ENCODE data around the gene NUCB1.
"Not testable (repeated sequence)": the region's sequence is repeated elsewhere in the genome, so short reads cannot be mapped to it uniquely, and the experiment has no call there.

Gene NUCB1

DNA sequence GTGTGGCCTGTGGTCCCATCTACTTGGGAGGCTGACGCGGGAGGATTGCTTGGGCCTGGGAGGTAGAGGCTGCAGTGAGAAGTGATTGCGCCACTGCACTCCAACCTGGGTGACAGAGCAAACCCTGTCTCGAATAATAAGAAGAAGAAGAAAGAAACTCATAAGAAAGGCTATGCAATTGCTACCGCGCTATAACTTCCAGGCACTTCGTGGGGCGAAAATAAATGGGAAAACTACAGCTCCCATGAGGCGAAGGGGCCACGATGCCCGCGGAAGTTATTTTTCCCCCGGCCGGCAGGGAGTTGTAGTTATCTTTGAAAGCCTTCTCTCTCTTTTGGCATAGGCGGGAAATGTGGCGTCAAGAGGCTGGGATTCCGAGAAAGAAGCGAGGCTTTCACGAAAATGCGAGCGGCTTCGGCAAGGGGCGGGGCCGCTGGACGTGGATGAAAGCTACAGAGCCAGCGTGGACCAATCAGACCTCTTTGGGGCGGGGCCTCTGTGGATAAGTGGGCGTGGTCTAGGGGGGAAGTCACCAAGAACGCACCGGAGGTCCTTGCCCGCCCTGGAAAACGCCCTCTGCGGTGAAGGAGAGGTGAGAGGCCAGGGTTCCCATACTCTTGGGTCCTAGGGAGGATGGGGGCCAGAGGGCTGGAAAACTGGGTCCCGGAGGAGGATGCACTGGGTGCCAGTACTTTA, at the start of gene NUCB1:
Gene NUCB1 (plus strand): TSS at position 532 of the 696 bp plus-strand sequence. CDS start 485 bp downstream, outside the sequence.
- DNase-seq (ENCODE audit: extremely low read depth in 1 of 2, low read depth in 1 of 2) = peak; percentile 97 to 100

DNA sequence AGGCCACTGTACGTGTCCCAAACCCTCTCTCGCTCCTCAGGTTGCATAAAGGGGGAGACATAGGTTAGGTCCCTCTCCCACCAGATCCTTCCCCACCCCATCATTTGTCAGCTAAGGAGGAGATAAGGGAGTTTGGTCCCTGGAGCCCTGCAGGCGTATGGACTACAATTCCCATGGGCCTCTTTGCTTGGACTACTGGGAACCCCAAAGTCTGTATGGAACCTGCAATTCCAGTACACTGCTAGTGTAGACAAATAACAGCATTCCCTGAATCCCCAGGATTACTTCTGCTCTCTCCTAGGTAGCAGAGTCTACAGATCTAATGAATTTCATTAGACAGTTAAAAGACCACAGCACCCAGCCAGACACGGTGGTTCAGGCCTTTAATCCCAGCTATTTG, 47.8 kb upstream of the NUCB1 start:
- no peak for DNase-seq (ENCODE audit: extremely low read depth in 1 of 2, low read depth in 1 of 2)

DNA sequence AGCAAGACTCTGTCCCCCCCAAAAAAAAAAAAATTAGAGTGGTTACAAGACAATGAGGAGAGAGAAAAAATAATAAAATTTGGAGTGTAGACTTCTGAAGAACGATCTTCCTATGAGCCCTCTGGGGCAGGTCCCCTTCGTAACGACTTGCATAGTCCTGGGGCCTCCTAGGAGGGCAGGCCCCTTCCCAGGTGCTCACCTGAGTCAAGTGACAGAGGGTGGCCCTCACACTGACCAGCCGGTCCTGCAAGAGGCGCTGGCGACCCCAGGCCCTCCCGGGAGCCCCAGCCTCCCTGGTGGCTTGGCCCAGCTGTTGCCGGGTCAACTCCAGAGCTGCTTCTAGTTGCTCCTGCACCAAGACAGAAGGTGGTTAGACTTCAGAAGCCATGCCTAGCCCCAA, 46.6 kb upstream of the NUCB1 start:
- no peak for DNase-seq (ENCODE audit: extremely low read depth in 1 of 2, low read depth in 1 of 2)

DNA sequence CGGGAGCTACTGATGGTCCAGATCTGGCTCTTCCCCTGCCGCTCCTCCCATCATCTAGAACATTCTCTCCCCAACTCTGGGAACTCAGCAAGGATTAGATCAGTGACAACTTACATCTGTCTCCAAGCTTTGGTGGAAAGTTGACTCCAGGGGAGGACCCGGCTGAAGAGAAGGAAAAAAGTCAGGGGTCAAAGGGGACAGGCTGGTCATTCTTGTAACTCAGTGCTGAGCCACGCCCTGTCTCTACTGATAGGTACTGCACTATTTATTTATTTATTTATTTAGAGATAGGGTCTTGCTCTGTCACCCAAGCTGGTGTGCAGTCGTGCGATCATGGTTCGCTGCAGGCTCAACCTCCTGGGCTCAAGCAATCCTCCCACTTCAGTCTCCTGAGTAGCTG, 46.0 kb upstream of the NUCB1 start:
- DNase-seq (ENCODE audit: extremely low read depth in 1 of 2, low read depth in 1 of 2) = no peak

DNA sequence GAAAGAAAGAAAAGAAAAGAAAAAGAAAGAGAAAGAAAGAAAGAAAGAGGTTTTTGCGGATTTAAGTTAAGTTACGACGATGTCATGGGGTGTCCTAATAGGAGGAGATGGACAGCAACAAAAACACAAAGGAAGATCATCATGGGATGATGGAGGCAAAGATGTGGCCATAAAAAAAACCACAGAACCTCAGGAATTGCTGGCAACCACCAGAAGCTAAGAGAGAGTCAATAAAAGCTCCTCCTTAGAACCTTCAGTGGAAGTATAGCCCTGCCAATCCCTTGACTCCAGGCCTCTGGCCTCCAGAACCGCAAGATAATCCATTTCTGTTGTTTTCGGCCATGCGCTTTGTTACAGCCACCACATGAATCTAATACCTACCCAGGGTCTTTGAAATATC, 43.2 kb upstream of the NUCB1 start:
- DNase-seq (ENCODE audit: extremely low read depth in 1 of 2, low read depth in 1 of 2) = no peak

DNA sequence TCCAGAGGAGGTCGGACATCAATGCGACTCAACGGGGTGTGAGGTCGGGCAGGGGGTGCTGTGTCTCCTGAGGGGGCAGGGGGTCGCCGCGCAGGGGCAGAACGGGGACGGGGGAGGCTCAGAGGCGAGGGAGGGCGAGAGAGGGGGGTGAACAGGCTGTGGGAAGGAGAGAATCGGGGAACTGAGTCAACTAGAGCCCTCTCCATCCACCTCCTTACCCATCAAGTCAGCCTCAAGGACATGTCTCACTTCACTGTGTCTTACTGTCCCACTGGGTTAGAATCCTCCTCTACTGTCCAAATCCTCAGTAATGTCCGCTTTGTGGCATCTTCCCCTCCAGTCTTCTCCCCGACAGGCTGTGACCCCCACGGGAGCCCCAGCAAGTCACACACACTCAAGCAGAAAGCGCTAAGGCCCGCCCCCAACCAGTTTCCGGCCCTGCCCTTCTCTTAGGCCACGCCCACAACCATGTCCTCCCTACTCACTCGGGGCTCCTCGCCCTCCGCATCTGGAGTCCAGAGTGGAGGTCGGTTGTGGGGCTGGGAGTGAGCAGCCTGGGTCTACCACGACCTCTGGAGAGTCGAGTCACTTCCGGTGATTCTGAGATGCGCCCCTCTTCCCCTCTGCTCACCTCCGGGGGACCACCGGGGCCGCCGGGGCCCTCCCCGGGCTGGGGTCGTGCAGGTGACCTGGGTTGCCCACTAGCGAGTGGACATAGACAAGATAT, 41.0 kb upstream of the NUCB1 start:
- DNase-seq (ENCODE audit: extremely low read depth in 1 of 2, low read depth in 1 of 2) = peak; percentile 55 to 81

DNA sequence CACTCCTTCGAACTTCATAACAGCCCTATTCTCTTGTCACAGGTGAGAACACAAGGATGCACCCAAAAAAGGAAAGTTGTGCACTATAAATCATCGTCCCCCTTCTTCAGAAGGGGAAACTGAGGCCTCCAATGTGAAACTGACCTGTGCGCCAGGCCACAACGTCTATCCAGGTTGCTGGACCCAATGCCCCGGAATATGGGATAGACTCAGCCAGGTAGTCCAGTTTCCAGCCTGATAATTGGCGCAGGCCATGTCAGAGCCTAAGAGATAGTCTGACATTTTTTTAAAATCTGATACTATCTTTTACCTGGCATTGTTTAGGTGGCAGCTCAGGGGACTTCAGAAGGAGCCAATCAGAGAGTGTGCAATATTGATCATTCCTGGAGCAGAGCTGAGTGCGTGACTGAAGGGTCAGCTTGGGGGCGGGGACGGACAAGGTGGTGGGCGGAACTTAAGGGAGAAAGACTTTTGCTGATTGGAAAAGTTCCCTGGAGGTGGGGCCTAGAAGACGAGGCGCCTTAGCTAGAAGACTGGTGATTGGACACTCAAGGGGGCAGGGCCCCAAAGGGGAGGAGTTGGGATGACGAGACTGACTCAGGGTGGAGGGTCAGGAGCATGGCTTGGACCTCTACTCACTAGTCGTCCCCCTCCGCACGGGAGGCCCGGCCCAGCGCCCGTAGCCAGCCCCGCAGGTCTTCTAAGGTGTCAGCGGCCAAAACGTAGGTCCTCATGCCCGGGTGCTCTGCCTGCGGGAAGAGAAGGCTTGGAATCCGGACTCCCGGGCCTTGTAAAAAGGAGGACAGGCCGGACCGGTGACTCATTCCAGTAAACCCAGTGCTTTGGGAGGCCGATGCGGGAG, 40.2 kb upstream of the NUCB1 start:
- DNase-seq (ENCODE audit: extremely low read depth in 1 of 2, low read depth in 1 of 2) = no peak

DNA sequence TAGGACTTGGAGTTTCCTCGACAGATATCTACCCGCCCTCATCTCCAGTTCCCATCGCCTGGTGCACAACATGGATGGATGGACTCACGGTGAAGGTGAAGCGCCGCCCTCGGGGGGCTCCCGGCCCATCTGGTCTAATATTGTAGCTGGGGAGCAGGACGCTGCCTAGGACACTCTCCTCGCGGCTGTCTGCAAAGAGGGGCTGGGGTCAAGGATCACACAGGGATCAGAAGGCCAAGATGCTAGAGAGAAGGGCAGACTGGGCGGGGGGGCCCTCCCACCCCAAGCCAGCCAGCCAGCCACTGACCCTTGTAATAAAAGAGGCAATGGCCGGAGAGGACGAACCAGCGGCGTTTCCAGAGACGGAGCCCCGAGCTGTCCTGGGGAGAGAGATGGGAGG, 38.8 kb upstream of the NUCB1 start:
- DNase-seq (ENCODE audit: extremely low read depth in 1 of 2, low read depth in 1 of 2) = no peak

DNA sequence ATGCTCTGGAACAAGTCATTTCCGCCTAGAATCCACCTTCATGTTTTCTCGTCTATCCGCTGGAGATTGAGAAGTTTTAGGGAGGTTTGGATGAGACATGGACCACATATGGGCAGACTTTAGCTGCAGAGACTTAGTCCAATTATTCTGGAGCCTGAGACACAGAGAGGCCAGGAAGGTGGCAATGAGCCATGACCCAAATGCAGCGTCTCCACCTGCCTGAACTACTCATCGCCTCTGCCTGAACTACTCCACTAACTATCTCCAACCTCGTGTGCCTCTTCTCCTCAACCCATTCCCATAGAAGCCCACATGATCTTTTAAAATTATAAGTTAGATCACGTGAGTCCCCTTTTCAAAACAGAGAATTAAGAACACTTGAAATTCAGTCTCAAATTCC, 37.3 kb upstream of the NUCB1 start:
- DNase-seq (ENCODE audit: extremely low read depth in 1 of 2, low read depth in 1 of 2) = no peak

DNA sequence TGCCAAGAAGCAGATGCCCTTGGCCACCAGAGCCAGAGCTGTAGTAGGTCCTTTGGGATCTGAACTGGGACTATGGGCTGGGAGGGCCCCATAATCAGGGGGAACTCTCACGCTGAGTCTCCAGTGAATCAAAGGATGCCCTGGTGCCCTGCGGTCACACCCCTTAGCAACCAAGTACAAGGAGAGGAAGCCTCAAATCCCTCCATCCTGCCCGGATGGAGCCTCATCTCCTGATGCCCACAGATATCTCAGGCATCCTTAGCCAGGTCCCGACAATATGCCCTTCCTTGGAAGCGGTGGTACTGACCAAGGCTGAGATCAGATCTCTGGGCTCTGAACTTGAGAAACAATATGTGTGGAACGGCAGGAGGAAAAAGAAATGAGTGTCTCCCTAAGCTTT, 33.4 kb upstream of the NUCB1 start:
- no peak for DNase-seq (ENCODE audit: extremely low read depth in 1 of 2, low read depth in 1 of 2)

DNA sequence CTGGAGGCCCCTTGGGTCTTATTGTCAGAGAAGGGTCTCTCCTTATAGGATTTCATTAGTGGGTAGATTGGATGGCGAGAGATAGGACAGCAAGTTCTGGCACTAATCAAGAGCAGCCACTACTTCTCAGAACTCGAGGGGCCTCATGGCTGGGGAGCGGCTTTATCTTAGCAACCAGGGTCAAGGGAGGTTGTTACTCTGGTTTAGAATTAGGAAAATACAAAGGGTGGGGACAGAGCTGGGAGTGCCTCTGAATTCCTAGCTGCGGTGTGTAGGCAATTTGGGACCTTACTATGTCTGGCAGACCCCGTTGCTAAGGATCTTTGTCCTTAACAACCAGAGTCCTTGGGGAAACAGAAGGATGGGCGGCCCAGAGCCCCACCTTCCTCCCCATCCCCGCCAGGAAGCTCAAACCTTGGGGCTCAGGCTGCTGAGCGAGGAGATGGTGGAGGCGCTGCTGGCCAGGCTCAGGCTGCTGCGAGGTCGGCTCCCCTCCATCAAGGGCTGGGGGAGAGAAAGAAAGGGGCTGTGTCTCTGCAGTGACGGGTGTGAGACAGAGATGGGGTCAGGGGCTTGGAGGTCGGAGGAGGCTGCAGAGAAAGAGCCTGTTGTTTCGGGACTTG, 32.9 kb upstream of the NUCB1 start:
- no peak for DNase-seq (ENCODE audit: extremely low read depth in 1 of 2, low read depth in 1 of 2)

DNA sequence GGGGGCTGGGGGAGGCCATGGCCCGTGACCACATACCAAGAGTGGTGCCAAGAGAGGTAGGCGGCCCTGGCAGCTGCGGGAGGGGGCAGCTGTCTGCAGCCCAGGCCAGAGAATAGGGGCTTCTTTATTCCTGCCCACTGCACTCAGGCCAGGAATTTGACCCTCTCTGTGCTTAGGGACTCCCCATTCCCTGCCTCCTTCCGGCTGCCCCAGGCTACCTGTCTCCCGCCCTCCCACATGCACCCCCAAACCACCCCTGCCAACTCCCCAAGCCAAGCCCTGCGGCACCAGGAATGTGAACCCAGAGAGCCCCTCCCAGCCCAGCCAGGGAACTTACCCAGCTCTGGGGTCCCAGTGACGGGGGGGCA, 32.4 kb upstream of the NUCB1 start:
- no peak for DNase-seq (ENCODE audit: extremely low read depth in 1 of 2, low read depth in 1 of 2)

DNA sequence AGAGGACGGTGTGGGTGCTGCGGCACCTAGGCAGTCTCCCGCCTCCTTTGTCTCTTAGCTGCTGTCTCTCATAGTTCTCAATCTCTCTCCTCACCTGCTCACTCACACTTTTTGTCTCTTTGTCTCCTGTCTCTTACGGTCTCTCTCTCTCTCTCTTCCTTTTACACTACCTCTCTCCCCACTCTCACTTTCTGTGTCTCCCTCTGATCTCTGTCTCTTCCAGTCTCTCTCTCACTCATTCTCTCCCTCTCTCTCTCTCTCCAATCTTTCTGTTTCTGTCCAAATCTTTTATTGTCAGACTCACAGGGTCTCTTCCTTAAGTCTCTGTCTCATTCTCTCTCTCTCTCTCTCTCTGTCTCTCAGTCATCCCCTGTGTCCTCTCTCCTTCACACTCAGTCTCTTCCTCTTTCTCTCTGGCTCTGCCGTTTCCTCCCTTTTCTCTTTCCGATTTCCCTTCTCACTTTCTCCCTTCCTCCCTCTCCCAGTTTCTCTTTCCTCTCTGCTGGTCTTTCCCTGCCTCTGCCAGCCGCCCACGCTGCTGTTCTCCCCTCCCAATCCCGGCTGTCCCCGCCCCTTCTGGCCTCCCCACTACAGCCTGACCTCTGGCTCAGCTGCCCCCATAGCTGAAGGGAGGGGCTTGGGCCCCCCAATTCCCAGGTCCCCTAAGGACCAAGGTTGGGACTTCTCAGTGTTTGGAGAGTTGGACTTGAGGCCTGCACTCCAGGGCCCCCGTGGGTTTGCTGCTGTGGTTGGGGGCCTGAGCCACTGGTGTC, 31.8 kb upstream of the NUCB1 start, which contains the start of gene PLEKHA4:
Gene PLEKHA4 (minus strand): TSS at position 504 of the 773 bp plus-strand sequence. CDS start 997 bp downstream, outside the sequence.
- DNase-seq (ENCODE audit: extremely low read depth in 1 of 2, low read depth in 1 of 2) = no peak

DNA sequence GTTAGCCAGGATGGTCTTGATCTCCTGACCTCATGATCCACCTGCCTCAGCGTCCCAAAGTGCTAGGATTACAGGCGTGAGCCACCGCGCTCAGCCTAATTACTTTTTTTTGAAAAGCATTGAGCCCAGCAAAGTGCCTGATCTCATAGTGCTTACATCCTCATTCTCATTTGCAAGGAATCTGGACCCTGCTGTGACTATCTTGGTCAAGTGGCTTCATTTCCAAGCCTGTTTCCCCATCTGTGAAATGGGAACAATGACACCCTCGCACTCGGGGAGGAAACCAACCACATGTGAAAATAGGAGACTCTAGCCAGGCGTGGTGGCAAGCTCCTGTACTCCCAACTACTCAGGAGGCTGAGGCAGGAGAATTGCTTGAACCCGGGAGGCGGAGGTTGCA, 30.1 kb upstream of the NUCB1 start:
- DNase-seq (ENCODE audit: extremely low read depth in 1 of 2, low read depth in 1 of 2) = no peak

DNA sequence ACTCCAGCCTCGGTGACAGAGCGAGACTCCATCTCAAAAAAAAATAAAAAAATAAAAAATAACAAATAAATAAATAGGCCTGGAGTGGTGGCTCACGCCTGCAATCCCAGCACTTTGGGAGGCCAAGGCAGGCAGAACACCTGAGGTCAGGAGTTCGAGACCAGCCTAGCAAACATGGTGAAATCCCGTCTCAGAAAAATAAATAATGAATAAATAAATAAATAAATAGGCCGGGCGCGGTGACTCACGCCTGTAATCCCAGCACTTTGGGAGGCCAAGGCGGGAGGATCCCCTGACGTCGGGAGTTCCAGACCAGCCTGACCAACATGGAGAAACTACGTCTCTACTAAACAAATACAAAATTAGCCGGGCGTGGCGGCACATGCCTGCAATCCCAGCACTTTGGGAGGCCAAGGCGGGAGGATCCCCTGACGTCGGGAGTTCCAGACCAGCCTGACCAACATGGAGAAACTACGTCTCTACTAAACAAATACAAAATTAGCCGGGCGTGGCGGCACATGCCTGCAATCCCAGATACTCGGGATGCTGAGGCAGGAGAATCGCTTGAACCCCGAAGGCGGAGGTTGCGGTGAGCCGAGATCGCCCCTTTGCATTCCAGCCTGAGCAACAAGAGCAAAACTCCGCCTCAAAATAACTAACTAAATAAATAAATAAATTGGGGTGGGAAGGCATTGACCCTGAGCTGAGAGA, 28.5 kb upstream of the NUCB1 start:
- DNase-seq (ENCODE audit: extremely low read depth in 1 of 2, low read depth in 1 of 2) = not testable (repeated sequence)

DNA sequence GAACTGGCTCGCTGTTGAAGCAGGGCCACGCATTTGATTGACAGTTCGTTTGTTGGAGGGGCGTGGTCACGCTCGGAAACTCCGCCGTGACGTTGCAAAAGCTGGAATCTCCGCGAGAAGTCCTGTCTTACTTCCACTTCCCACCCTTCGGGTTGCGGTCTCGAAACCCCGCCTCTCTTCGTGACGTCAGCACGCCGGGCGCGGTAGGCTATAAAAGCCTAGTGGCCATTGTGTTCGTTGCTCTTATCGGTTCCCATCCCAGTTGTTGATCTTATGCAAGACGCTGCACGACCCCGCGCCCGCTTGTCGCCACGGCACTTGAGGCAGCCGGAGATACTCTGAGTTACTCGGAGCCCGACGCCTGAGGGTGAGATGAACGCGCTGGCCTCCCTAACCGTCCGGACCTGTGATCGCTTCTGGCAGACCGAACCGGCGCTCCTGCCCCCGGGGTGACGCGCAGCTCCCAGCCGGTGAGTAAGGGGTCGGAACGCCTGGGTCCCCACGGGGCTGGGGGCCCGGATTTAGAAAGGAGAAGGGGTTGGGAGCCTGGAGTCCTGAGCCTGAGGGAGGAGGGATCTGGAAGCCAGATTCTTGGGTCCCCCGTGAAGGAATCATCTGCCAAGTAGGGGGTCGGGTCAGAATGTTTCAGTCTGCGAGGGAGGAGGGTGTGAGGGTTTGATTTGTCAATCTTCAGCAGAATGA, 27.8 kb upstream of the NUCB1 start, which contains the start of gene PPP1R15A:
Gene PPP1R15A (plus strand): TSS at position 240 of the 702 bp plus-strand sequence. CDS start 813 bp downstream, outside the sequence.
- peak; percentile 95 to 96 for DNase-seq (ENCODE audit: extremely low read depth in 1 of 2, low read depth in 1 of 2)

DNA sequence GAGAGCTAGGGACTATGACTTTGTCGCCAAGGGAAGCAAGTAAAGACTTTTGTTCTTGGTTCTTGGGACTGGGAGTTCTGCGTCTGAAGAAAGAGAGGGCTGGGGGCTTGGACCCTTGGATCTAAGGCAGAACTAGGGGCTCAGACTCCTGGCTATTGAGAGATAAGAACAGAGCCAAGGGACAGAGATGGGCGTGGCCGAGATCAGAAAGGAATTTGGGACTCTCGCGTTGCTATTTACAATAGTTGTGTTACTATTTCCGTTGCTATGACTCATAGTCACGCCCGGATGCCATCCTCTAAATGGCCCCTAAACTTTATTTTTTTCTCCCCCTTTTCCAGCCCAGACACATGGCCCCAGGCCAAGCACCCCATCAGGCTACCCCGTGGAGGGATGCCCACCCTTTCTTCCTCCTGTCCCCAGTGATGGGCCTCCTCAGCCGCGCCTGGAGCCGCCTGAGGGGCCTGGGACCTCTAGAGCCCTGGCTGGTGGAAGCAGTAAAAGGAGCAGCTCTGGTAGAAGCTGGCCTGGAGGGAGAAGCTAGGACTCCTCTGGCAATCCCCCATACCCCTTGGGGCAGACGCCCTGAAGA, 27.1 kb upstream of the NUCB1 start:
- DNase-seq (ENCODE audit: extremely low read depth in 1 of 2, low read depth in 1 of 2) = peak; percentile 34 to 72

DNA sequence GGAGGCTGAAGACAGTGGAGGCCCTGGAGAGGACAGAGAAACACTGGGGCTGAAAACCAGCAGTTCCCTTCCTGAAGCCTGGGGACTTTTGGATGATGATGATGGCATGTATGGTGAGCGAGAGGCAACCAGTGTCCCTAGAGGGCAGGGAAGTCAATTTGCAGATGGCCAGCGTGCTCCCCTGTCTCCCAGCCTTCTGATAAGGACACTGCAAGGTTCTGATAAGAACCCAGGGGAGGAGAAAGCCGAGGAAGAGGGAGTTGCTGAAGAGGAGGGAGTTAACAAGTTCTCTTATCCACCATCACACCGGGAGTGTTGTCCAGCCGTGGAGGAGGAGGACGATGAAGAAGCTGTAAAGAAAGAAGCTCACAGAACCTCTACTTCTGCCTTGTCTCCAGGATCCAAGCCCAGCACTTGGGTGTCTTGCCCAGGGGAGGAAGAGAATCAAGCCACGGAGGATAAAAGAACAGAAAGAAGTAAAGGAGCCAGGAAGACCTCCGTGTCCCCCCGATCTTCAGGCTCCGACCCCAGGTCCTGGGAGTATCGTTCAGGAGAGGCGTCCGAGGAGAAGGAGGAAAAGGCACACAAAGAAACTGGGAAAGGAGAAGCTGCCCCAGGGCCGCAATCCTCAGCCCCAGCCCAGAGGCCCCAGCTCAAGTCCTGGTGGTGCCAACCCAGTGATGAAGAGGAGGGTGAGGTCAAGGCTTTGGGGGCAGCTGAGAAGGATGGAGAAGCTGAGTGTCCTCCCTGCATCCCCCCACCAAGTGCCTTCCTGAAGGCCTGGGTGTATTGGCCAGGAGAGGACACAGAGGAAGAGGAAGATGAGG, 26.4 kb upstream of the NUCB1 start:
- DNase-seq (ENCODE audit: extremely low read depth in 1 of 2, low read depth in 1 of 2) = no peak

Data from stimulated activated CD8-positive, alpha-beta memory T cell treated with anti-CD3 and anti-CD28 coated beads, Interleukin-7, amount 100 ng/mL, for 48 hours (primary cell).